A549 (cell line): ENCODE results near the gene ACTR3. TPM values are rescaled to one million over a fixed set of nuclear protein-coding genes. Genes with fewer than 3 reads are reported as not detected.

Source experiments
- ATAC-seq, 2 experiments: fragments of 200-7000 bp in 1 of 2; fragments of >200 bp in 1 of 2; cut with Nextera tagmentation in 1 of 2; cut with Tn5 transposase in 1 of 2; 3 replicates each; pipeline versions ENCODE4 v1.8.0 to v1.9.1; 2018 to 2020; ENCODE audit warnings: mild to moderate bottlenecking in 1 of 2, moderate library complexity in 1 of 2
- CTCF ChIA-PET: fragments of 300-600 bp; sonication (Branson Sonifier 250); formaldehyde crosslinking; extraction: SDS; loops from one replicate; lab custom pipeline; 2021; ENCODE audit warnings: antibody characterized with exemption, inconsistent platforms; lab: Yijun Ruan, JAX
- POLR2A ChIA-PET: fragments of 350-600 bp; formaldehyde crosslinking; extraction: SDS; loops from one replicate; lab custom pipeline; 2021; ENCODE audit warnings: antibody characterized with exemption, inconsistent platforms; lab: Yijun Ruan, JAX
- DNase-seq, 2 experiments: peaks; one replicate each; pipeline versions ENCODE4 v3.0.0 to v3.0.0-alpha.2; 2011 to 2016; ENCODE audit warnings: low read depth in 1 of 2, low spot score in 1 of 2
- FAIRE-seq: peaks from 2 replicates; lab custom pipeline; 2011; peaks lifted over from hg19 to GRCh38; lab: Jason Lieb, UNC
- H3K27ac ChIP-seq, 2 experiments: fragments of >200 bp; sonication (Bioruptor Twin); formaldehyde crosslinking; 3 replicates each; pipeline ENCODE4 v1.5.1; 2016 to 2017
- H3K4me1 ChIP-seq: fragments of >200 bp; sonication (Bioruptor Twin); formaldehyde crosslinking; 3 replicates; pipeline ENCODE4 v1.6.1; 2016
- H3K4me2 ChIP-seq: fragments of >200 bp; sonication (Bioruptor Twin); formaldehyde crosslinking; 3 replicates; pipeline ENCODE4 v1.6.1; 2016
- H3K4me3 ChIP-seq: fragments of >200 bp; sonication (Bioruptor Twin); formaldehyde crosslinking; 3 replicates; pipeline ENCODE4 v1.5.1; 2016
- H3K9me3 ChIP-seq: fragments of >200 bp; sonication (Bioruptor Twin); formaldehyde crosslinking; 3 replicates; pipeline ENCODE4 v1.6.1; 2016
- CBX8 ChIP-seq: fragments of 200-600 bp; sonication (generic); IDR thresholded peaks from 2 replicates; pipeline ENCODE4 v1.6.1; 2016
- EHMT2 ChIP-seq: fragments of 200-600 bp; sonication (generic); IDR thresholded peaks from 2 replicates; pipeline ENCODE4 v1.6.1; 2016; ENCODE audit warnings: antibody characterized with exemption, low read depth, mild to moderate bottlenecking, moderate library complexity
- FOSL2 ChIP-seq, 2 experiments: fragments of 450-650 bp in 1 of 2; fragments of >200 bp in 1 of 2; sonication (Bioruptor Twin) in 1 of 2; formaldehyde crosslinking; IDR thresholded peaks; 2 replicates each; pipeline versions ENCODE4 v1.5.0 to v1.6.1; 2016 to 2020; ENCODE audit warnings: mild to moderate bottlenecking in 1 of 2, moderate library complexity in 1 of 2
- HDAC2 ChIP-seq: fragments of 200-600 bp; sonication (generic); IDR thresholded peaks from 2 replicates; pipeline ENCODE4 v1.6.1; 2016
- HEYL ChIP-seq: fragments of 250-450 bp; sonication (Bioruptor Pico); IDR thresholded peaks from 2 replicates; pipeline ENCODE4 v1.8.0; 2021; ENCODE audit warnings: mild to moderate bottlenecking, moderate library complexity
- HOXA7 ChIP-seq: fragments of 250-450 bp; sonication (Bioruptor Pico); IDR thresholded peaks from 2 replicates; pipeline ENCODE4 v1.5.0; 2020; ENCODE audit warnings: mild to moderate bottlenecking, moderate library complexity
- HOXB13 ChIP-seq: fragments of 250-450 bp; sonication (Bioruptor Pico); IDR thresholded peaks from 2 replicates; pipeline ENCODE4 v1.5.0; 2020; ENCODE audit warnings: low read depth, mild to moderate bottlenecking, moderate library complexity
- HOXB5 ChIP-seq: fragments of 250-450 bp; sonication (Bioruptor Pico); IDR thresholded peaks from 2 replicates; pipeline ENCODE4 v1.5.0; 2020; ENCODE audit warnings: mild to moderate bottlenecking, moderate library complexity
- KDM1A ChIP-seq: fragments of 200-600 bp; sonication (generic); IDR thresholded peaks from 2 replicates; pipeline ENCODE4 v1.6.1; 2016; ENCODE audit warnings: low read depth, mild to moderate bottlenecking
- MAFK ChIP-seq: fragments of 450-650 bp; IDR thresholded peaks from 2 replicates; pipeline ENCODE4 v1.6.1; 2014; ENCODE audit not compliant: partially characterized antibody
- MAZ ChIP-seq: fragments of 150-350 bp; IDR thresholded peaks from 2 replicates; pipeline ENCODE4 v1.6.1; 2014; ENCODE audit warnings: antibody characterized with exemption, low read depth, low read length, borderline replicate concordance
- MYC ChIP-seq: IDR thresholded peaks from 2 replicates; pipeline ENCODE4 v1.6.1; 2012; ENCODE audit warnings: mild to moderate bottlenecking, inconsistent platforms, low read length, improper control_type of control experiment, borderline replicate concordance
- NFE2L2 ChIP-seq: fragments of 150-350 bp; conservative IDR thresholded peaks from 2 replicates; pipeline ENCODE4 v1.6.1; 2014; ENCODE audit warnings: low read length
- NR3C1 ChIP-seq: fragments of >200 bp; sonication (Bioruptor Twin); formaldehyde crosslinking; IDR thresholded peaks from 3 replicates; pipeline ENCODE4 v1.6.1; 2017
- PHF8 ChIP-seq: fragments of 200-600 bp; sonication (generic); IDR thresholded peaks from 2 replicates; pipeline ENCODE4 v1.6.1; 2016; ENCODE audit warnings: low read depth, mild to moderate bottlenecking, antibody characterized with exemption, moderate library complexity, borderline replicate concordance
- RAD21 ChIP-seq, 2 experiments: fragments of >200 bp in 1 of 2; sonication (Bioruptor Twin) in 1 of 2; formaldehyde crosslinking in 1 of 2; IDR thresholded peaks in 1 of 2; conservative IDR thresholded peaks in 1 of 2; 2 replicates in 1 of 2; 3 replicates in 1 of 2; pipeline ENCODE4 v1.6.1; 2012 to 2018; ENCODE audit warnings: inconsistent platforms in 1 of 2
- RNF2 ChIP-seq: fragments of 200-600 bp; sonication (generic); IDR thresholded peaks from 2 replicates; pipeline ENCODE4 v1.6.1; 2016; ENCODE audit warnings: low read depth, mild to moderate bottlenecking, antibody characterized with exemption, moderate library complexity, borderline replicate concordance
- TFCP2L1 ChIP-seq: fragments of 250-450 bp; sonication (Bioruptor Pico); IDR thresholded peaks from 2 replicates; pipeline ENCODE4 v1.5.0; 2021; ENCODE audit warnings: mild to moderate bottlenecking
- WGBS: methylation state at CpG from one replicate; pipeline ENCODE4 v1.1.6; 2017; ENCODE audit errors: missing lambda C conversion rate; 5-methylcytosine and 5-hydroxymethylcytosine counted together
- polyA plus RNA-seq, 4 experiments: library from polyadenylated mRNA; depleted of rRNA in 3 of 4; stranded (reverse); fragments of >200 nt; fragmentation: RNase III in 1 of 4; extraction: RNeasy Plus Mini Kit Qiagen cat#74134 plus additional on column Dnase treatment in 1 of 4; gene quantifications; 2 replicates in 3 of 4; 3 replicates in 1 of 4; pipeline ENCODE4 v1.2.3, GENCODE V29; 2011 to 2017
- TF ChIP-seq, protein P1 (sequence below): fragments of >200 bp; sonication (Bioruptor Twin); formaldehyde crosslinking; IDR thresholded peaks from 3 replicates; pipeline ENCODE4 v1.6.1; 2016
- TF ChIP-seq, protein P2 (sequence below): fragments of >200 bp; sonication (Bioruptor Twin); formaldehyde crosslinking; IDR thresholded peaks from 3 replicates; pipeline ENCODE4 v1.5.1; 2016
- TF ChIP-seq, protein P3 (sequence below): fragments of 450-650 bp; IDR thresholded peaks from 2 replicates; pipeline ENCODE4 v1.6.1; 2014; ENCODE audit warnings: antibody characterized with exemption
- TF ChIP-seq, protein P4 (sequence below): fragments of 250-450 bp; sonication (Bioruptor Pico); IDR thresholded peaks from 2 replicates; pipeline ENCODE4 v1.5.0; 2020; ENCODE audit warnings: low read depth, mild to moderate bottlenecking, moderate library complexity

ACTR3 gene
- polyA plus RNA-seq, 2 of the 4 experiments (the other 2 are of a cell fraction), result 359 to 412 TPM

DNA sequence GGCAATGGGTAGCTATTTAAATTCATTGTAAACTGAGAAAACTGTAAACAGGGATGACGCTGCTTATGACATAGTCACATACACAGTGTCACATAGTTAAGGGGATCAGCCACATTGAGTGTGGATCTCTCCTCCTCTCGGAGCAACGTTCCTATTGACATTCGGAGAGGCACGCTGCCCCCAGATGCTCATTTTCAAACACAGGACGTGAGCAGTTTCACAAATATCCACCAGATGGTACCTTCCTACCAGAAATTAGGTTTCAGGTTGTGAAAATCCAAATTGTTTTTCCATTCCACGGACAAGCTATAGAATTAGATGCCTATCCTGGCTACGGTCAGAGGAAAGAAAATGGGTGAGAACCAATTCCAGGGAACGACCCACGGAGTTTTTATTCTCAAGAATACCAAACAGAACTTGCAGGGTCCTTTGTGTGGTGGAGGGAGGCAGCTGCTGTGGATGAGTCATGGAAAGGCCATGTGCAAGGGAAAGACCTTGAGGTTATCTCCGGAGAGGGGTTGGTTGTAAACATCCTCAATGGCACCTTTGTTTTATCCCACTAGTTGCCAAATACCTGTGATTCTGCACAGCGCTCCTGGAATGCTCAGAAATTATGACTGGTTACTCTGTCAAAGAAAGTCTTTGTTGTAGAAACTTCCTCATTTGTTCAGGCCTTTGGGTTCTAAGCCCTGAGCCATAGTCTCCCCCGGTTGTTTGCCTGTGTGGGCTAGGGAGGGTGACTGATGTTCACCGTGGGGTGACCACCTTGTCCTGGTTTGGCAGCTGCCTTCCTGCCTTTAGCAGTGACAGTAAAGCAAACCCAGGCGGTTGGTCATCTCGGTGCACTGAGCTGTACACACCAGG lies 88.0 kb downstream of the ACTR3 start:
- no peak for DNase-seq
- POLR2A ChIA-PET, result no interaction called here
- Histone ChIP-seq H3K4me1 (no peaks in the 10 kb centered on the region), H3K9me3 (peaks cover 13% of the 10 kb centered on the region; the same call in 2 of the 3 replicates), H3K4me3 (no peak overlapping the region), H3K27ac (no peak overlapping the region), H3K4me2 (no peak overlapping the region)
- FAIRE-seq, result no peak
- CTCF ChIA-PET, result interaction anchor here (0.7 to 1.6 kb wide), 4 partner anchors 9 to 574 kb away, joined by 3 to 5 read pairs (median 3); no protein-coding TSS in a partner anchor
- ATAC-seq, result peak; percentile 7 to 24; a peak in 3 of 6 replicates
- TF ChIP-seq RAD21 (conservative IDR thresholded peaks at IDR 0.05 in 1 of 2, IDR thresholded peaks at IDR 0.05 in 1 of 2) (0 out of 5 replicates have a peak, but pooled peaks have one; percentile 16 to 20), FOSL2 (IDR thresholded peaks at IDR 0.05) (no peak), FOSL2 (CRISPR knock-in tag; IDR thresholded peaks at IDR 0.05) (0 out of 2 replicates have a peak, but pooled peaks have one; percentile 22), KDM1A (no peak)
- WGBS, result 86% methylated on average over 16 of the region's 16 CpGs

DNA sequence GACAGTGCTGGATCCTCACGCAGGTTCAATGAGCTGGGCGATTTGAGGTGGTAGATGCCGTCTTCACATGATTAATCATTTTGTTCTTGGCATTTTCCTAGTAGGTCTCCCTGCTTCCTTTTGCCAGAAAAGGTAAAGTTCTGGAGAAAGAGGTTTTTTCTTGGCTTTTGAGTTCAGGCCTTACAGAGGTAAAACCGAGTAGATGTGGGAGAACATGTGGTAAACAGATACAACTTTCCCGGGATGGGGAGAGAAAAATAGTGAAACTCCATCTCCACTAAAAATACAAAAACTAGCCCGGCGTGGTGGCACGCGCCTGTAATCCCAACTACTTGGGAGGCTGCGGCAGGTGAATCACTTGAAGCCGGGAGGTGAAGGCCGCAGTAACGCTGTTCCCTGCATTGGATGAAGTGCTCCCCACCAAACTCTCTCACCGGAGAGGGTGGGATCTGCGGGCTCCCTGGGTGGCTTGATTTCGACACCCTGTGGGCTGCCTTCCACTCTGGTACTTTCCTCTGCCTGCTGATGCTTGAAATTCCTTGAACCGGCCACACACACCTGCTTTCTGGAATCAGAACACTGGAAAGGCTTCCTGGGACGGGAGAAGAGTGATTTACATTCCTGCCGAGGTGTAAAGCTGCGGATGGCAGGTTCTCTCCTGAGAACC lies 88.8 kb downstream of the ACTR3 start:
- H3K4me2 ChIP-seq, result no peak overlapping the region
- no peak for FAIRE-seq
- H3K9me3 ChIP-seq, result peaks cover 13% of the 10 kb centered on the region; the same call in 2 of the 3 replicates
- H3K27ac ChIP-seq, result no peak overlapping the region
- TF ChIP-seq MAFK (no peak), HOXB5 (CRISPR knock-in tag) (no peak), HOXA7 (CRISPR knock-in tag) (no peak), HEYL (CRISPR knock-in tag) (no peak), NR3C1 (no peak), TFCP2L1 (CRISPR knock-in tag) (no peak), EHMT2 (no peak), CBX8 (no peak), HDAC2 (no peak), MYC (no peak), HOXB13 (CRISPR knock-in tag) (no peak), PHF8 (no peak), NFE2L2 (no peak), RNF2 (no peak), RAD21 (conservative IDR thresholded peaks at IDR 0.05 in 1 of 2, IDR thresholded peaks at IDR 0.05 in 1 of 2) (no peak), MAZ (no peak)
- TF ChIP-seq, protein P1, sequence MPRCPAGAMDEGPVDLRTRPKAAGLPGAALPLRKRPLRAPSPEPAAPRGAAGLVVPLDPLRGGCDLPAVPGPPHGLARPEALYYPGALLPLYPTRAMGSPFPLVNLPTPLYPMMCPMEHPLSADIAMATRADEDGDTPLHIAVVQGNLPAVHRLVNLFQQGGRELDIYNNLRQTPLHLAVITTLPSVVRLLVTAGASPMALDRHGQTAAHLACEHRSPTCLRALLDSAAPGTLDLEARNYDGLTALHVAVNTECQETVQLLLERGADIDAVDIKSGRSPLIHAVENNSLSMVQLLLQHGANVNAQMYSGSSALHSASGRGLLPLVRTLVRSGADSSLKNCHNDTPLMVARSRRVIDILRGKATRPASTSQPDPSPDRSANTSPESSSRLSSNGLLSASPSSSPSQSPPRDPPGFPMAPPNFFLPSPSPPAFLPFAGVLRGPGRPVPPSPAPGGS, result no peak
- TF ChIP-seq, protein P2, sequence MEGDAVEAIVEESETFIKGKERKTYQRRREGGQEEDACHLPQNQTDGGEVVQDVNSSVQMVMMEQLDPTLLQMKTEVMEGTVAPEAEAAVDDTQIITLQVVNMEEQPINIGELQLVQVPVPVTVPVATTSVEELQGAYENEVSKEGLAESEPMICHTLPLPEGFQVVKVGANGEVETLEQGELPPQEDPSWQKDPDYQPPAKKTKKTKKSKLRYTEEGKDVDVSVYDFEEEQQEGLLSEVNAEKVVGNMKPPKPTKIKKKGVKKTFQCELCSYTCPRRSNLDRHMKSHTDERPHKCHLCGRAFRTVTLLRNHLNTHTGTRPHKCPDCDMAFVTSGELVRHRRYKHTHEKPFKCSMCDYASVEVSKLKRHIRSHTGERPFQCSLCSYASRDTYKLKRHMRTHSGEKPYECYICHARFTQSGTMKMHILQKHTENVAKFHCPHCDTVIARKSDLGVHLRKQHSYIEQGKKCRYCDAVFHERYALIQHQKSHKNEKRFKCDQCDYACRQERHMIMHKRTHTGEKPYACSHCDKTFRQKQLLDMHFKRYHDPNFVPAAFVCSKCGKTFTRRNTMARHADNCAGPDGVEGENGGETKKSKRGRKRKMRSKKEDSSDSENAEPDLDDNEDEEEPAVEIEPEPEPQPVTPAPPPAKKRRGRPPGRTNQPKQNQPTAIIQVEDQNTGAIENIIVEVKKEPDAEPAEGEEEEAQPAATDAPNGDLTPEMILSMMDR, result no peak
- TF ChIP-seq, protein P3, sequence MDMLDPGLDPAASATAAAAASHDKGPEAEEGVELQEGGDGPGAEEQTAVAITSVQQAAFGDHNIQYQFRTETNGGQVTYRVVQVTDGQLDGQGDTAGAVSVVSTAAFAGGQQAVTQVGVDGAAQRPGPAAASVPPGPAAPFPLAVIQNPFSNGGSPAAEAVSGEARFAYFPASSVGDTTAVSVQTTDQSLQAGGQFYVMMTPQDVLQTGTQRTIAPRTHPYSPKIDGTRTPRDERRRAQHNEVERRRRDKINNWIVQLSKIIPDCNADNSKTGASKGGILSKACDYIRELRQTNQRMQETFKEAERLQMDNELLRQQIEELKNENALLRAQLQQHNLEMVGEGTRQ, result no peak
- TF ChIP-seq, protein P4, sequence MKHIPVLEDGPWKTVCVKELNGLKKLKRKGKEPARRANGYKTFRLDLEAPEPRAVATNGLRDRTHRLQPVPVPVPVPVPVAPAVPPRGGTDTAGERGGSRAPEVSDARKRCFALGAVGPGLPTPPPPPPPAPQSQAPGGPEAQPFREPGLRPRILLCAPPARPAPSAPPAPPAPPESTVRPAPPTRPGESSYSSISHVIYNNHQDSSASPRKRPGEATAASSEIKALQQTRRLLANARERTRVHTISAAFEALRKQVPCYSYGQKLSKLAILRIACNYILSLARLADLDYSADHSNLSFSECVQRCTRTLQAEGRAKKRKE (CRISPR knock-in tag), result no peak
- TF ChIP-seq, all 56 proteins: peak for 0
- DNase-seq (no peak), ATAC-seq (no peak; a peak in 1 of 6 replicates)
- WGBS, result 92% methylated on average over 20 of the region's 20 CpGs
- no peaks in the 10 kb centered on the region for H3K4me1 ChIP-seq
- H3K4me3 ChIP-seq, result no peak overlapping the region
- ChIA-PET POLR2A (no interaction called here), CTCF (interaction anchor here (0.6 to 1.7 kb wide), 10 partner anchors 10 to 106 kb away, joined by 3 to 5 read pairs (median 3); no protein-coding TSS in a partner anchor)
